A549 (cell line): ENCODE results near the gene TRPV3.

ENCODE experiments used
- CHD2 ChIP-seq: fragments of 150-350 bp; IDR thresholded peaks from 2 replicates; pipeline ENCODE4 v1.6.1; 2014; ENCODE audit warnings: low read length; ENCODE audit not compliant: partially characterized antibody
- CTCF ChIP-seq: fragments of >200 bp; sonication (Bioruptor Twin); formaldehyde crosslinking; IDR thresholded peaks from 3 replicates; pipeline ENCODE4 v1.5.1; 2016
- EP300 ChIP-seq, 2 experiments: fragments of >200 bp; sonication (Bioruptor Twin); formaldehyde crosslinking; IDR thresholded peaks; 2 replicates in 1 of 2; 3 replicates in 1 of 2; pipeline ENCODE4 v1.6.1; 2016 to 2017
- ESRRA ChIP-seq: fragments of 150-350 bp; IDR thresholded peaks from 2 replicates; pipeline ENCODE4 v1.6.1; 2014; ENCODE audit warnings: mild to moderate bottlenecking, low read length, borderline replicate concordance
- JUN ChIP-seq, 2 experiments: fragments of >200 bp; sonication (Bioruptor Twin); formaldehyde crosslinking; IDR thresholded peaks; 2 replicates in 1 of 2; 3 replicates in 1 of 2; pipeline ENCODE4 v1.6.1; 2016 to 2017
- KDM1A ChIP-seq: fragments of 200-600 bp; sonication (generic); IDR thresholded peaks from 2 replicates; pipeline ENCODE4 v1.6.1; 2016; ENCODE audit warnings: low read depth, mild to moderate bottlenecking
- NR3C1 ChIP-seq: fragments of >200 bp; sonication (Bioruptor Twin); formaldehyde crosslinking; IDR thresholded peaks from 3 replicates; pipeline ENCODE4 v1.6.1; 2017
- POLR2A ChIP-seq: IDR thresholded peaks from 2 replicates; pipeline ENCODE4 v1.6.1; 2012; ENCODE audit warnings: mild to moderate bottlenecking, low read length
- RNF2 ChIP-seq: fragments of 200-600 bp; sonication (generic); IDR thresholded peaks from 2 replicates; pipeline ENCODE4 v1.6.1; 2016; ENCODE audit warnings: low read depth, mild to moderate bottlenecking, antibody characterized with exemption, moderate library complexity, borderline replicate concordance

- TF ChIP-seq POLR2A (no peak), CTCF (no peak), JUN (IDR thresholded peaks at IDR 0.05) (no peak), RNF2 (no peak), ESRRA (no peak), KDM1A (no peak), CHD2 (no peak), NR3C1 (no peak), EP300 (IDR thresholded peaks at IDR 0.05) (no peak)
Observed at GRCh38 chr17:3531266-3532101, 26.1 kb downstream of the TRPV3 start.
